AG09319 (cell line): ENCODE results near the gene RTN1.

Experiments used
- DNase-seq: peaks from one replicate; pipeline ENCODE4 v3.0.0-alpha.2; 2010; ENCODE audit warnings: low read depth; ENCODE audit errors: extremely low read depth
- CTCF ChIP-seq: IDR thresholded peaks from 2 replicates; pipeline ENCODE4 v1.5.1; 2011; ENCODE audit warnings: low read depth, mild to moderate bottlenecking, inconsistent platforms, low read length, moderate library complexity

The RTN1 gene

DNA sequence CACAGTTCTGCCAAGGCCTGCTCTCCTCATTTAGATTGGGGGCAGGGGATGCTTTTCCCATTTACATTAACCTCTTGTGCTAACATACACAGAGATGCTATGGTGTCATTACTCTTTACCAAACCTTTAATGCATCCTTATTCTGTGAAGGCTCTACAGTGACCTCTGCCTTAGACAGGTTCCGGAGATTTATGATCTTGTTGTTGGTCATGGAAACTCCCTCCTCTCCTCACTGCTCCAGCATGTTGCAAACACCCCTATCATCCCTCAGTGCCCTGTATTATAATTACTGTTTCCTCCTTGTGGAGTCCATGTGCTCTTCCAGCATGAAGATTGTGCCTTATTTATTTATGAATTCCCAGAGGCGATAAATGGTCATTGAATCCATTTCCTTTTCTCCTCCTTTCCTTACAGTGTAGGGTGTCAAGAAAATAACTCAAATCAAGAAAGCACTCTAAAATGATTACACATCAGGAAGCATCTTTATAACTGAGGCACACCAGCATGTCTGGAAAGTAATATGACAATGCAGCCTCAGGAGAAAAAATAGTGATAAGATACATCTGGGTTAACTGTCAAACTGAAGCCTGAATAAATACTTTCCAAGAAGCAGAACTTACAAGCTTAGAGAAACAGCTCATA, 37.8 kb downstream of the RTN1 start:
- DNase-seq = no peak
- no peak for TF ChIP-seq CTCF

DNA sequence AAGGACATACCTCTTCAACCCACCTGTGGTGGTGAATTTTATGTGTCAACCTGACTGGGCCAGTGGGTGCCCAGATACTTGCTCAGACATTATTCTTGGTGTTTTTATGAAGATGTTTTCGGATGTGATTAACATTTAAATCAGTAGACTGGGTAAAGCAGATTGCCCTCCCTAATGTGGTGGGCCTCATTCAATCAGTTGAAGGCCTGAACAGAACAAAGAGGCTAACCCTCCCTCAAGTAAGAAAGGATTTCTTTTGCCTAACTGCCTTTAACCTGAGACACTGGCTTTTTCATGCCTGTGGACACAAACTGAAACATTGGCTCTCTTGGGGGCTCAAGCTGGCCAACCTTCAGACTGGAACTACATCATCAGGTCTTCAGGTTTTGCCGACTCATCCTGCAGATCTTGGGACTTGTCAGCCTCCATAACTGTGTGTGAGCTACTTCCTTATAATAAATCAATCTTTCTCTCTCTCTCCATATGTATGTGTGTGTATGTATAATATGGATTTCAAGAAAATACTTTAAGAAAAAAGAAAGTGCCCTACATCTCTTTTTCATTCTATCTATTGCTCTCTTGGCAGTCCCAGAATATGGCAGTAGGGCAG, 39.4 kb downstream of the RTN1 start:
- no peak for TF ChIP-seq CTCF
- no peak for DNase-seq

GRCh38 chr14:59830338-59830734, 40.2 kb downstream of the RTN1 start:
- no peak for TF ChIP-seq CTCF
- DNase-seq = no peak

DNA sequence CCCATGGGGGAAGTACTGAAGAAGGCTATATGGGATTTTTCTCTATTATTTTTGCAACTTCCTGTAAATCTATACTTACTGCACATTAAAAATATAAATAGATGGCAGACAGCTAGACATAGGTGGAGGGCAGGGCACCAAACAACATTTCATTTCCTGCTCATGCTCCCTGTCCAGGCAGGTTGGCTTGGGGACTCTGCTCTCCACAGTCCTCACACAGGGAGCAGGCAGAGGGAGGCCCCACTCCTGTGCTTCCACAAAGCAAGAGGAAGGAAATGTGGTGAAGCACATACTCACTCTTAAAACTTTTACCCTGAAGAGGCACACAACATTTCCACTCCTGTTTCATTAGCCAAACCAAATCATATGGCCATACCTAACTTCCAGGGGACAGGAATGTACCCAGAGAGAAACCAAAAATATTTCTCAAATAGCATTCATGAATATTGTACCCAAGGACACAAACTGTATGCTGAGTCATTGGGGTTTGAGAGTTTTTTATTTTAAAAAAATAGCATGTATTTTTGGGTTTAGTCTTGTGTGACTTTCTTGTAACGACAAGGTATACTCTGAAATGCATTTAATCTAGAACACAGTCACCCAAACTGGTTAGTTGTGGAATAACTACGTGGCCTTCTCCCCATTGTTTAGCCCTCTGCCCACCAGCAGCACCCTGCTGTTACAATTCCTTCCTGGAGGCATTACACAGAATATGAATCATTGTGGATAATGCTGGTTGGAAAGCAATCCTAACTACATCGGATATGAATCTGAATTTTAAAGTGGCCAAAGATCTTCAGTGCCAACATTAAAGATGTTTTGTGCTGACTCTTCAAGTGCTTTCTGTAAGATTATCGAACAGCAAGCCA, 40.9 kb downstream of the RTN1 start:
- no peak for TF ChIP-seq CTCF

DNA sequence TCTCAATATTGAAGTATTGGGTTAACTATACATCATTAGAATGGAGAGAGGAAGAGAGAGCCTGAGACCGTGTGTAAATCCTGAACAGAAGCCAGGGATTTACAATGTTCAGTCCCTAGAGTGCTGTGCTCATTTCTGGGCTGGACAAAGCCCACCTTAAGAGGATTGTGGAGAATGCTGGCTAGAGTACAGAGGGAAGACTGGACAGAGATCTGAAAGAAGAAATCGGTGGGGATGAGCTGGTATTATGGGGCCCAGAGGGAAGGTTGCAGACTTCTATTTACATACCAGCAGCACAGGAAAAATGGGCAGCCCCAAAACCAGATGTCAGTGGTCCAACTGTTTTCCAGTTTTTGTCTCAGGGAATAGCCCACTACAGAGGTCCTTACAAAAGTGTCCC, 42.3 kb downstream of the RTN1 start:
- no peak for TF ChIP-seq CTCF
- DNase-seq = no peak

More for the DNA sequence above, 40.9 kb downstream of the RTN1 start:
- no peak for DNase-seq

DNA sequence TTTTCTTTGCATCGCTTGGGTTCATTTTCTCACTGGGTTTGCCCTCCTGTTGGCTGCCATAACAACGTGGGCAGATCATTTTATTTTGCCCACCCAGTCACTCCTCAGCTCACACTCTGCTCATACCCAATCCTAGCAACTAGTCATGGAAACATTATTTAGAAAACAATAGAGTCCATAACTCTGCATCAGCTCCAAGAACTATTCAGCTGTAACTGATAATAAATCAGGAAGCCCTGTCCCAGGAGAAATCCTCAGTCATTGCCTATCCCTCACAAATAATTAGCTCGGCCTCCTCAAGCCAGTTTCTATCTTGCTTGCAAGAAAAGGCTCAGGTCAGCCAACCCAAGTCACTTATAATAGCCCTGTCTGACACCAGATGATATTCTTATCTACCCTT, 43.2 kb downstream of the RTN1 start:
- no peak for DNase-seq
- no peak for TF ChIP-seq CTCF

DNA sequence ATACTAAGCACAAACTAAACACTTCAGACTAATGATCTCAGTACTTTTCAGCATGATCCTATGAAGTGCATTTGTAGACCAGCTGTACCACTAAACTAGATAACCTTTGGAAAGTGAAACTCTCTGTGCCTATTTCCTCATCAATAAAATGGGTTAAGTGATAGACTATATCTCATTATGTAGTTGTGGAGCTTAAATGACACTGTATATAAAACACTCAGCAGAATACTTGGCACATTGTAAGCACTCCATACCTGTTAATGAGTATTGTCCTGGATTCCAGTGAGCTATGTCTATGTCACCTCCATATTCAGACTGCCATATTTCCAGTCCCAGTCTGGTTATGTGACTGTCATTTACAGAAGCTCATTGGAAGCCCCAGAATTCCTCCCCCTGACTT, 44.4 kb downstream of the RTN1 start:
- DNase-seq = no peak
- TF ChIP-seq CTCF = no peak
